GM21737 (cell line): Measurements from ENCODE around the gene SH3PXD2B.
"Not testable (repeated sequence)": the region's sequence is repeated elsewhere in the genome, so short reads cannot be mapped to it uniquely, and the experiment has no call there.

Source experiments
- ATAC-seq: cut with Tn5 transposase; IDR thresholded peaks from one replicate; pipeline ENCODE4 v1.9.1; 2021; ENCODE audit warnings: mild to moderate bottlenecking, moderate library complexity; ENCODE audit not compliant: unreplicated experiment

The SH3PXD2B gene

GRCh38 chr5:172420235-172420939 lies 33.9 kb downstream of the SH3PXD2B start:
- no peak for ATAC-seq

- ATAC-seq: no peak
Observed at GRCh38 chr5:172418862-172419814, 35.2 kb downstream of the SH3PXD2B start.

DNA sequence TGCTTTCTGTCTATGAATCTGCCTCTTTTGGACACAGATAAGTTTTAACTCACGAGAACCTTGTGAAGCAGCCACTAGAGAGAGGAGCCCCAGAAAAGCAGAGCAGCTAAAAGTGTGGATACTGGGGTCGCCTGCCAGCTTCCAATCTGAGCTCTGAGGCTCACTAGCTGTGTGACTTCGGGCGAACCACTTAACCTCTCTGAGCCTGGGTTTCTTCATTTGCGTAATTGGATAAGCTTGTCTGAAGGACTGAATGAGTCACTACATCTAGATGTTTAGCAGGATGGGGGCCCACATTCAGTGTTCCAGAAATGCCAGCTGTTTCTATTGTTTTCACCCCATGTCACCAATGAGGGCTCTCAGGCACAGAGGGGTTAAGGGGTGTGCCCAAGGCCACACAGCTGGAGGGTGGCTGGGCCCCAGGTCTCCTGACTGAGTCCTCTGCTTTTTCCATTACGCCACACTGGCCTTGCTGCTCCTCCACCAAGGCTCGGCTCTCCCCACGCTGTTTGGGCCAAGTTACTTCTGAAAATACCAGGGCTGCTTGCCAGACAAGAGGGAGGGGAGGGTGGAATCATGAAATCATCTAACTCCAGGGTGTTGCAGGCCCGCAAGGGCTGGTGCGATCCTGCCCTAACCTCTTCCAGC lies 36.2 kb downstream of the SH3PXD2B start:
- no peak for ATAC-seq

DNA sequence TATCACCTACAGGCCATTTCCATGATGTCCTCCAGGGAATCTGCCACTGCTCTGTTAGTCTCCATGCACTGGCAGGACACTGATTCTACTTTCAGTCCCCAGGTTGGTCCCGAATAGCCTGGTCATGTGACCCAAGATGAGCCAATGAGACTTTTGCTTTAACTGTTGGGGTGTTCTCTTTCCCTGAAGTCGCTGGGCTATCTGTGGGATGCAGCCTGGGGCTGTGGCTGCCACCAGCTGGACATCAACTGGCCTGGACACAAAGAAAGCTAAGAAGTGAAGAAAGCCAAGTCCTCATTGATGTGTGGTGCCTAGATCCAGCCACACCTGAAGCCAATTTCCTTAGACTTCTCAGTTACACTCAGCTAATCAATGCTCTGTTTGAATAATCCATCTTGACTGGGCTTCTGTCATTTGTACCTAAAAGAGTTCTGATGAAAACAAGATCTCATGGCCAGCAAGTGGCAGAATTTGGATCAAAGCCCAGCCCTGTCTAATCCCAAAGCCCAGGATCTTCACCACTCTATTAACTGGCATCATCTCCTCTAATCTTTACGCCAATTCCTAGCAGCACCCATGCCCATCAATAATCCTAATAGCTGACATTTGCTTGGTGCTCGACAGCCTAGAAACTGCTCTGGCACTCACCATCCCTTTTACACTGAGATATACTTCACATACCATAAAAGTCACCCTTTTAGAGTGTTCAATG lies 37.0 kb downstream of the SH3PXD2B start:
- ATAC-seq: no peak

GRCh38 chr5:172415362-172416275 lies 38.7 kb downstream of the SH3PXD2B start:
- no peak for ATAC-seq

- no peak for ATAC-seq
Observed at GRCh38 chr5:172414531-172415361, 39.6 kb downstream of the SH3PXD2B start.

DNA sequence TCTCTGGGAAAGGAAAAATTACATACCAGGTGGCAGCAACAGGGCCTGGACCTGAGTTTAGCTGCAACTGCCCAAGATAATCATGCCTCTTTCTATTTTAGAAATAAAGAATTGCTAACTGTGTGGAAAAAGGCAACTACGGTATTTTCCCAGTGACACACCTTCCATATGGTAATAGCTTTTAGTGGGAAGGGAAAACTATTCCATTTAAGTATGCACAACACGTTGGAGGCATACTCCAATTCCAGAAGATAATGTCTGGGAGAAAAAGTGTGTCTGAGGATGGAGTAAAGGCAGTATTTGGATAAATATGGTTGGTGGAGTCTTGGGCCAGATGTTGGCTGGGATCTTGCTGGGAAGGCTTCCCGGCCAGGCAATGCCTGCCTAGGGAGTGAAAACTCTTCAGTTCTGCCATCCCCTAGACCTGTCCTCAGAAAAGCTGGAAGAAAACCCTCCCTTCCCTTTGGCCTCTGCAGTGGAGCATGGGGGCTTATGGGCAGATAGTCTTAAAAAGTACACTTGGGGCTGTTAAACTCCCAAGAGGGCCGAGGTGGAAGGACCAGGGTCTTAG lies 40.6 kb downstream of the SH3PXD2B start:
- no peak for ATAC-seq

DNA sequence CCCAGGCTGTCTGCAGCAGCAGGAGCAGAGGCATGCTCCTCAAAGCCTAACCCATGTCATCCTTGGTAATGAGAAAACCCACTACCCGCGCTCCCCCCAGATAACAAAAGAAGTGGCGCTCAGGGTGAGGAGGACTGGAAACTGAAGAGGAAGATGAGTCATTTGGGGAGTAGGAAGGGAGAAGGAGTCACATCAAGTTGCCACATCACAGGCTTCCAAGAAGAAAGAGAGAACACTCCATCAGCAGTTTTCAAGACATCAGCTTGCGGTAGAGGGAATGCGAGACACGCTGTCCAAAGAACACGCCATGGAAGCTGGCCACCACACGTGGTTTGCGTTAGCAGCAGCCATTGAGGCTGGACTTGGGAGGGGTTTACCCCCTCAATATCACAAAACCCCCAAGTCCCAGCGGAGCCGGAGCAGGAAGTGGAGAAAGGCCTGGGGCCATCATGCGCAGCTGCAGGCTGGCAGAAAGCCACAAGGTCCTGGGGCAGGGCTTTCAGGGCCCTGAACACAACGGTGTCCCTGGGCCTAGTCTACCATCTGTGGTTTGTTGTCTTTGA lies 41.5 kb downstream of the SH3PXD2B start:
- no peak for ATAC-seq

DNA sequence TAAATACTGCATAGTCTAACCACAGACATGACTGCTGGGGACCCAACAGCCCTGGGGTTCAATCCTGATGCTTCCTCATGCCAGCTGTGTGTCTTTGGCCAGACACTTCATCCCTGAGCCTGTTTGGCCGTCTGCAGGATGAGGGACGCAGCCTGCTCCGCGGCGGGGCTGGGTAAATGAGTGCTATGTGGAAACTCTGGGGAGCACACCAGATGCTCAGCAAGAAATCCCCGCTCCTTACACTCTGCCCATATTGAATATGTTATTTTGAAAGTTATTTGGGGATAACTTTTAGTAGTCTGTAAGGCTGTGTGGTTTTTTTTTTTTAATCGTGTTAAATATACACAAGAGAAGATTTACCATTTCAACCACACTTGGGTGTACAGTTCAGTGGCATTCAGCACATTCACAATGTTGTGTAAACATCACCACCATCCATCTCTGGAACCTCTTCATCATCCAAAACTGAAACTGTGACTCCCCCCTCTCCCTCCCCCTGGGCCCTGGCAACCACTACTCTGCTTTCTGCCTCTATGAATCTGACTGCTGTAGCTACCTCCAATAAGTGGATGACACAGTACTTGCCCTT lies 42.7 kb downstream of the SH3PXD2B start:
- no peak for ATAC-seq

GRCh38 chr5:172410662-172411483 lies 43.5 kb downstream of the SH3PXD2B start:
- no peak for ATAC-seq

DNA sequence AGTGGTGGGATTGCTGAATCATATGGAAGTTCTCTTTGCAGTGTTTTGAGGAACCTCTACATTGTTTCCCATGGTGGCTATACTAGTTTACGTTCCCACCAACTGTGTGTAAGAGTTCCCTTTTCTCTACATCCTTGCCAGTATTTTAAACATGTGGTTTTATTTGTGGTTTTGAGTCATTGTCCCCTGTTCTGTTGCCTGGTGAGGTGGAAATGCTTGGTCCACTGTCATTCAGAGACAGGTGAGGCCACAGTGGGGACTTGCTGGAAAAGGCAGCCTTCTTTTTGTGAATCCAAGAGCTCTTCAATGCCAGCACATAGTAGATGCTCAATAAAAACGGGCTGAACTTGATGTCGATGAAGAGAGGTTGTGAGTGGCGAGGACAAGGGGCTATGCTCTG lies 44.2 kb downstream of the SH3PXD2B start:
- no peak for ATAC-seq

DNA sequence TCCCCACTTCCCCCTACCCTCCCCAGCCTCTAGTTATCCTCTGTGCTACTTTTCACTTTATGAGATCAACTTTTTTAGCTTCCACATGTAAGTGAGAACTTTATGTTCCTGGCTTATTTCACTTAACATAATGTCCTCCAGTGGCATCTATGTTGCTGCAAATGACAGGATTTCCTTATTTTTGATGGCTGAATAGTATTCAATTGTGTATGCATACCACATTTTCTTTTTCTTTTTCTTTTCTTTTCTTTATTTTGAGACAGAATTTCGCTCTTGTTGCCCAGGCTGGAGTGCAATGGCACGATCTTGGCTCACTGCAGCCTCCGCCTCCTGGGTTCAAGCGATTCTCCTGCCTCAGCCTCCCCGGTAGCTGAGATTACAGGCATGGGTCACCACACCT lies 44.8 kb downstream of the SH3PXD2B start:
- not testable (repeated sequence) for ATAC-seq

- no peak for ATAC-seq
Observed at GRCh38 chr5:172407822-172408221, 46.5 kb downstream of the SH3PXD2B start.

DNA sequence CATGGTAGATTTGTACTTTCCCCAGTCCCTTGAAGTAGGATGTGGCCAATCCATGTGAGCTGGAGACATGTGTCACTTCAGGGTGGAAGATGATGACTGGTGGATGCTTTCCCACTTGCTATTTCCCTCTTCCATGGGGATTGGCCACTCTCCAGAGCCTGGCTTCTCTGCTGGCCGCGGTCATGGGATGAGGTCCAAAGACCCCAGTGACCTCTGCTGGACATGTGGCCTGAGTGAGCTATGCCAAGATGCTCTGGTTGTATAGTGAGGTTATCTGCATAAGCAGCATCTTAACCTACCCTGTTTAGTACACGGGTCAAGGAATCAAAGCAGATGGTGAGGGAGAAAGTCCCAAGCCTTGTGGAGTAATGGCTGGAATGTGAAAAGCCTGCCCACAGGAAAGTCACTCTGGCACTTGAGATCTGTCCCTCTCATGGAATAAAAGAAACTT lies 47.1 kb downstream of the SH3PXD2B start:
- ATAC-seq: no peak

GRCh38 chr5:172405226-172406107 lies 48.9 kb downstream of the SH3PXD2B start:
- no peak for ATAC-seq

DNA sequence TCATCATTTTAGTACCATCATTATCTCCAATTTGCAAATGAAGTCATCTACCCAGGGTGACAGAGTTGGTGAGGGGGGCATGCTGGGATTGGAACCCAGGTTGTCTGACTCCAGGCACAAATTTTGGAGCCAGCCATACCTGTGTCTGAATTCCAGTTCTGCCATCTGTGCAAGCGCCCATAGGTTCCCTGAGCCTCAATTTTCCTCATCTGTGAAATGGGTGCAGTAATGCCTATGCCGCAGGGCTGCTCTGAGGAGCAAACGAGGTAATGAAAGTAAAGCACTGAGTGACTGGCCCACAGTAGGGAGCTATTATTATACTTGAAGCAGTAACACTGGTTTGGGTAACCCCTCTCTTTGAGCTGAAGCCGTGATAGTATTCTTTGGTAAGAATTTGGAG lies 49.6 kb downstream of the SH3PXD2B start:
- ATAC-seq: no peak
